Loucy (cell line): ENCODE measurements around the gene TMED4.

ENCODE experiments used
- EZH2phosphoT487 ChIP-seq: fragments of 200-600 bp; IDR thresholded peaks from 2 replicates; pipeline ENCODE4 v1.6.1; 2018; ENCODE audit warnings: antibody characterized with exemption, mild to moderate bottlenecking, moderate library complexity, borderline replicate concordance
- TF ChIP-seq, protein P1 (sequence below): fragments of 200-600 bp; sonication (generic); conservative IDR thresholded peaks from 2 replicates; pipeline ENCODE4 v1.5.1; 2014; ENCODE audit warnings: mild to moderate bottlenecking, antibody characterized with exemption, low read length

DNA sequence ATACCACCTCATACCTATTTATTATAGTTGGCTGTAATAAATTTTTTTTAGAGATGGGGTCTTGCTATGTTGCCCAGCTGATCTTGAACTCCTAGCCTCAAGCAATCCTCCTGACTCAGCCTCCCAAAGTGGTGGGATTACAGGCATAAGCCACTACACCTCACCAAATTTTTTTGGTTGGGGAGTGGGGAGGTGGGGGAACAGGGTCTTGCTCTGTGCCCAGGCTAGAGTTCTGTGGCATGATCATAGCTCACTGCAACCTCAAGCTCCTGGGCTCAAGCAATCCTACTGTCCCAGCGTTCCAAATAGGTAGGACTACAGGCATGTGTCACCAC, 20.5 kb upstream of the TMED4 start:
- TF ChIP-seq, protein P1, sequence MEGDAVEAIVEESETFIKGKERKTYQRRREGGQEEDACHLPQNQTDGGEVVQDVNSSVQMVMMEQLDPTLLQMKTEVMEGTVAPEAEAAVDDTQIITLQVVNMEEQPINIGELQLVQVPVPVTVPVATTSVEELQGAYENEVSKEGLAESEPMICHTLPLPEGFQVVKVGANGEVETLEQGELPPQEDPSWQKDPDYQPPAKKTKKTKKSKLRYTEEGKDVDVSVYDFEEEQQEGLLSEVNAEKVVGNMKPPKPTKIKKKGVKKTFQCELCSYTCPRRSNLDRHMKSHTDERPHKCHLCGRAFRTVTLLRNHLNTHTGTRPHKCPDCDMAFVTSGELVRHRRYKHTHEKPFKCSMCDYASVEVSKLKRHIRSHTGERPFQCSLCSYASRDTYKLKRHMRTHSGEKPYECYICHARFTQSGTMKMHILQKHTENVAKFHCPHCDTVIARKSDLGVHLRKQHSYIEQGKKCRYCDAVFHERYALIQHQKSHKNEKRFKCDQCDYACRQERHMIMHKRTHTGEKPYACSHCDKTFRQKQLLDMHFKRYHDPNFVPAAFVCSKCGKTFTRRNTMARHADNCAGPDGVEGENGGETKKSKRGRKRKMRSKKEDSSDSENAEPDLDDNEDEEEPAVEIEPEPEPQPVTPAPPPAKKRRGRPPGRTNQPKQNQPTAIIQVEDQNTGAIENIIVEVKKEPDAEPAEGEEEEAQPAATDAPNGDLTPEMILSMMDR, result no peak
- TF ChIP-seq EZH2phosphoT487, result no peak
